SK-N-SH (cell line): Measurements from ENCODE around the gene CLC. TPM values are rescaled to one million over a fixed set of nuclear protein-coding genes. Genes with fewer than 3 reads are reported as not detected.

ENCODE experiments used
- CTCF ChIA-PET: fragments of 300-600, 350-600 bp; formaldehyde crosslinking; extraction: SDS; loops from one replicate; lab custom pipeline; 2021; lab: Yijun Ruan, JAX
- POLR2A ChIA-PET: fragments of 350-600 bp; sonication (Branson Sonifier 250); formaldehyde crosslinking; extraction: SDS; loops from one replicate; lab custom pipeline; 2020; ENCODE audit warnings: antibody characterized with exemption, inconsistent platforms; lab: Yijun Ruan, JAX
- DNase-seq: peaks from one replicate; pipeline ENCODE4 v3.0.0; 2012
- H2AFZ ChIP-seq: fragments of 200-600 bp; sonication (generic); 2 replicates; pipeline ENCODE4 v1.8.1; 2016; ENCODE audit warnings: antibody characterized with exemption, mild to moderate bottlenecking, low read depth
- H3F3A ChIP-seq: fragments of 200-600 bp; sonication (generic); replicated peaks from 2 replicates; pipeline ENCODE3; 2016; ENCODE audit warnings: antibody characterized with exemption, mild to moderate bottlenecking; ENCODE audit not compliant: insufficient read depth
- H3K27ac ChIP-seq, 2 experiments: fragments of 200-500 bp in 1 of 2; fragments of 200-600 bp in 1 of 2; sonication (Bioruptor generic) in 1 of 2; sonication (generic), shearing (Covaris generic) in 1 of 2; 2 replicates each; pipeline versions ENCODE4 v1.5.1 to v1.6.1; 2014 to 2016; ENCODE audit warnings: low read depth in 2 of 2, inconsistent platforms in 1 of 2, low read length in 1 of 2, mild to moderate bottlenecking in 1 of 2, mixed read lengths in 1 of 2
- H3K27me3 ChIP-seq: fragments of 200-600 bp; sonication (generic), shearing (Covaris generic); 2 replicates; pipeline ENCODE4 v1.6.1; 2016; ENCODE audit warnings: mixed run types; ENCODE audit not compliant: insufficient read depth
- H3K36me3 ChIP-seq, 2 experiments: fragments of 200-500 bp in 1 of 2; fragments of 200-600 bp in 1 of 2; sonication (Bioruptor generic) in 1 of 2; sonication (generic) in 1 of 2; replicated peaks in 1 of 2; 2 replicates each; pipeline versions ENCODE3 to v1.5.1; 2014 to 2016; ENCODE audit warnings: low read length in 1 of 2, mild to moderate bottlenecking in 1 of 2; ENCODE audit not compliant: insufficient read depth in 2 of 2, control insufficient read depth in 1 of 2
- H3K4me1 ChIP-seq, 2 experiments: fragments of 200-500 bp in 1 of 2; fragments of 200-600 bp in 1 of 2; sonication (Bioruptor generic) in 1 of 2; sonication (generic), shearing (Covaris generic) in 1 of 2; 2 replicates each; pipeline versions ENCODE4 v1.5.1 to v1.6.1; 2014 to 2016; ENCODE audit warnings: low read depth in 1 of 2, low read length in 1 of 2, mixed run types in 1 of 2; ENCODE audit not compliant: insufficient read depth in 2 of 2, control insufficient read depth in 1 of 2
- H3K4me2 ChIP-seq: fragments of 200-600 bp; sonication (generic), shearing (Covaris generic); 2 replicates; pipeline ENCODE4 v1.6.1; 2017; ENCODE audit warnings: mixed run types
- H3K4me3 ChIP-seq, 2 experiments: fragments of 200-500 bp in 1 of 2; fragments of 200-600 bp in 1 of 2; sonication (Bioruptor generic) in 1 of 2; sonication (generic), shearing (Covaris generic) in 1 of 2; 2 replicates each; pipeline versions ENCODE4 v1.5.1 to v1.8.1; 2014 to 2016; ENCODE audit warnings: low read depth in 2 of 2, inconsistent platforms in 1 of 2, low read length in 1 of 2, mild to moderate bottlenecking in 1 of 2, mixed read lengths in 1 of 2, moderate library complexity in 1 of 2
- H3K79me2 ChIP-seq: fragments of 200-600 bp; sonication (generic); 2 replicates; pipeline ENCODE4 v1.8.1; 2017; ENCODE audit warnings: mild to moderate bottlenecking; ENCODE audit not compliant: insufficient read depth
- H3K9ac ChIP-seq: fragments of 200-600 bp; sonication (generic); 2 replicates; pipeline ENCODE4 v1.6.1; 2017; ENCODE audit warnings: mixed run types
- H3K9me2 ChIP-seq: fragments of 200-600 bp; sonication (generic); 2 replicates; pipeline ENCODE4 v1.6.1; 2017; ENCODE audit warnings: mixed run types
- H3K9me3 ChIP-seq: fragments of 200-600 bp; sonication (generic); 2 replicates; pipeline ENCODE4 v1.6.1; 2017; ENCODE audit warnings: mixed run types, mild to moderate bottlenecking, moderate library complexity
- H4K20me1 ChIP-seq: fragments of 200-600 bp; sonication (generic); 2 replicates; pipeline ENCODE4 v1.6.1; 2017; ENCODE audit warnings: mild to moderate bottlenecking, mixed run types; ENCODE audit not compliant: insufficient read depth
- CHD2 ChIP-seq: fragments of 150-350 bp; IDR thresholded peaks from 2 replicates; pipeline ENCODE4 v1.6.1; 2018; ENCODE audit warnings: low read length; ENCODE audit not compliant: partially characterized antibody
- EZH2phosphoT487 ChIP-seq: fragments of 200-600 bp; sonication (generic); IDR thresholded peaks from 2 replicates; pipeline ENCODE4 v1.6.1; 2017; ENCODE audit warnings: low read depth, mixed run types, mild to moderate bottlenecking, antibody characterized with exemption, moderate library complexity, borderline replicate concordance
- FOXM1 ChIP-seq: IDR thresholded peaks from 2 replicates; pipeline ENCODE4 v1.4.0; 2012; ENCODE audit warnings: low read depth, mild to moderate bottlenecking
- GABPA ChIP-seq: IDR thresholded peaks from 2 replicates; pipeline ENCODE4 v1.4.0; 2012; ENCODE audit warnings: low read depth, mild to moderate bottlenecking
- GATA2 ChIP-seq: sonication (generic); formaldehyde crosslinking; IDR thresholded peaks from 2 replicates; pipeline ENCODE4 v1.5.0; 2020; ENCODE audit warnings: mild to moderate bottlenecking, missing genetic modification reagents
- JUND ChIP-seq: IDR thresholded peaks from 2 replicates; pipeline ENCODE4 v1.4.0; 2012
- MEF2A ChIP-seq: IDR thresholded peaks from 2 replicates; pipeline ENCODE4 v1.4.0; 2012; ENCODE audit warnings: low read depth, borderline replicate concordance
- NRF1 ChIP-seq: IDR thresholded peaks from 2 replicates; pipeline ENCODE4 v1.6.1; 2012; ENCODE audit warnings: low read depth, mild to moderate bottlenecking, low read length
- POLR2AphosphoS5 ChIP-seq: IDR thresholded peaks from 2 replicates; pipeline ENCODE4 v1.6.1; 2012; ENCODE audit warnings: low read depth, low read length
- RCOR1 ChIP-seq: fragments of 150-350 bp; IDR thresholded peaks from 2 replicates; pipeline ENCODE4 v1.6.1; 2017; ENCODE audit warnings: antibody characterized with exemption, low read length
- RFX5 ChIP-seq: IDR thresholded peaks from 2 replicates; pipeline ENCODE4 v1.6.1; 2012; ENCODE audit warnings: mild to moderate bottlenecking, improper control_type of control experiment, low read length
- SIN3A ChIP-seq: IDR thresholded peaks from 2 replicates; pipeline ENCODE4 v1.6.1; 2012; ENCODE audit warnings: low read depth, mild to moderate bottlenecking, low read length, moderate library complexity, borderline replicate concordance
- TAF1 ChIP-seq: IDR thresholded peaks from 2 replicates; pipeline ENCODE4 v1.6.1; 2012; ENCODE audit warnings: low read depth, mild to moderate bottlenecking, low read length, moderate library complexity, borderline replicate concordance
- TEAD4 ChIP-seq: IDR thresholded peaks from 2 replicates; pipeline ENCODE4 v1.4.0; 2012; ENCODE audit warnings: mild to moderate bottlenecking, borderline replicate concordance; ENCODE audit not compliant: insufficient read depth
- YY1 ChIP-seq: IDR thresholded peaks from 2 replicates; pipeline ENCODE4 v1.4.0; 2012; ENCODE audit warnings: low read depth, mild to moderate bottlenecking
- WGBS: methylation state at CpG from one replicate; pipeline ENCODE4 v1.1.6; 2017; ENCODE audit warnings: low lambda C conversion rate; 5-methylcytosine and 5-hydroxymethylcytosine counted together
- polyA plus RNA-seq, 3 experiments: library from polyadenylated mRNA; depleted of rRNA; stranded (reverse); fragments of >200 nt; gene quantifications; 2 replicates each; pipeline ENCODE4 v1.2.3, GENCODE V29; 2012
- TF ChIP-seq, protein P1 (sequence below): fragments of 200-600 bp; sonication (generic); IDR thresholded peaks from 2 replicates; pipeline ENCODE4 v1.6.1; 2017; ENCODE audit warnings: antibody characterized with exemption, mild to moderate bottlenecking, moderate library complexity
- TF ChIP-seq, protein P2 (sequence below): IDR thresholded peaks from 2 replicates; pipeline ENCODE4; 2012
- TF ChIP-seq, protein P3 (sequence below): IDR thresholded peaks from 2 replicates; pipeline ENCODE4 v1.4.0; 2012; ENCODE audit warnings: low read depth
- TF ChIP-seq, protein P4 (sequence below): IDR thresholded peaks from 2 replicates; pipeline ENCODE4 v1.6.1; 2012; ENCODE audit warnings: mild to moderate bottlenecking, low read depth, low read length, moderate library complexity

Gene CLC
- polyA plus RNA-seq, 1 of the 3 experiments (the other 2 are of a cell fraction) = not detected

DNA sequence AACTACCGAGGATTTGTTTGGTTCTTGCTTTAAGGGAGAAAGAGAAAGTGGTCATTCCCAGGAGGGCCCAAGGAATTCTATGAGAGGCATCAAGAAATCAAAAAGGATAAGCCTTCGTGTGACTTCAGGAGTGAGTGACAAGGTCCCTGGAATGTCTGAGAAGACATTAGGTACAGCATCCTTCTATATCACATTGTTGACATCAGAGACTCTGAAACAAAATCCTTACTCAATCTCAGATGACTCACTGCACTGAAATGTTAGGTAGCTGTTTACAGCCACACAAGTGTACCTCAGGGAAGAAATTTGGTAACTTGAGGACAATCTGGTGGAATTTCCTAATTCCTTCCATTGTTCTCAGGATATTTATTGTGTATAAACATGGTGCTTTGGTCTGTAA is 41.4 kb downstream of the CLC start:
- H3K36me3 ChIP-seq = no peaks in the 10 kb centered on the region
- H3K79me2 ChIP-seq = no peaks in the 10 kb centered on the region
- WGBS = 0% methylated on average over 2 of the region's 2 CpGs
- H3K4me3 ChIP-seq = no peak overlapping the region
- H3K4me2 ChIP-seq = no peak overlapping the region
- H2AFZ ChIP-seq = no peak overlapping the region
- H3F3A ChIP-seq = no peaks in the 10 kb centered on the region
- no peak for TF ChIP-seq CHD2
- TF ChIP-seq, protein P1, sequence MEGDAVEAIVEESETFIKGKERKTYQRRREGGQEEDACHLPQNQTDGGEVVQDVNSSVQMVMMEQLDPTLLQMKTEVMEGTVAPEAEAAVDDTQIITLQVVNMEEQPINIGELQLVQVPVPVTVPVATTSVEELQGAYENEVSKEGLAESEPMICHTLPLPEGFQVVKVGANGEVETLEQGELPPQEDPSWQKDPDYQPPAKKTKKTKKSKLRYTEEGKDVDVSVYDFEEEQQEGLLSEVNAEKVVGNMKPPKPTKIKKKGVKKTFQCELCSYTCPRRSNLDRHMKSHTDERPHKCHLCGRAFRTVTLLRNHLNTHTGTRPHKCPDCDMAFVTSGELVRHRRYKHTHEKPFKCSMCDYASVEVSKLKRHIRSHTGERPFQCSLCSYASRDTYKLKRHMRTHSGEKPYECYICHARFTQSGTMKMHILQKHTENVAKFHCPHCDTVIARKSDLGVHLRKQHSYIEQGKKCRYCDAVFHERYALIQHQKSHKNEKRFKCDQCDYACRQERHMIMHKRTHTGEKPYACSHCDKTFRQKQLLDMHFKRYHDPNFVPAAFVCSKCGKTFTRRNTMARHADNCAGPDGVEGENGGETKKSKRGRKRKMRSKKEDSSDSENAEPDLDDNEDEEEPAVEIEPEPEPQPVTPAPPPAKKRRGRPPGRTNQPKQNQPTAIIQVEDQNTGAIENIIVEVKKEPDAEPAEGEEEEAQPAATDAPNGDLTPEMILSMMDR = no peak
- no peak for TF ChIP-seq EZH2phosphoT487
- TF ChIP-seq YY1 = no peak
- no peak for TF ChIP-seq TEAD4
- TF ChIP-seq, protein P2, sequence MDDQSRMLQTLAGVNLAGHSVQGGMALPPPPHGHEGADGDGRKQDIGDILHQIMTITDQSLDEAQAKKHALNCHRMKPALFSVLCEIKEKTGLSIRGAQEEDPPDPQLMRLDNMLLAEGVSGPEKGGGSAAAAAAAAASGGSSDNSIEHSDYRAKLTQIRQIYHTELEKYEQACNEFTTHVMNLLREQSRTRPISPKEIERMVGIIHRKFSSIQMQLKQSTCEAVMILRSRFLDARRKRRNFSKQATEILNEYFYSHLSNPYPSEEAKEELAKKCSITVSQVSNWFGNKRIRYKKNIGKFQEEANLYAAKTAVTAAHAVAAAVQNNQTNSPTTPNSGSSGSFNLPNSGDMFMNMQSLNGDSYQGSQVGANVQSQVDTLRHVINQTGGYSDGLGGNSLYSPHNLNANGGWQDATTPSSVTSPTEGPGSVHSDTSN = no peak
- no peak for TF ChIP-seq GABPA
- TF ChIP-seq RCOR1 = no peak
- no peak for TF ChIP-seq GATA2 (CRISPR knock-in tag)
- TF ChIP-seq, protein P3, sequence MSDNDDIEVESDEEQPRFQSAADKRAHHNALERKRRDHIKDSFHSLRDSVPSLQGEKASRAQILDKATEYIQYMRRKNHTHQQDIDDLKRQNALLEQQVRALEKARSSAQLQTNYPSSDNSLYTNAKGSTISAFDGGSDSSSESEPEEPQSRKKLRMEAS = no peak
- no peak for TF ChIP-seq TAF1
- no peak for TF ChIP-seq FOXM1
- TF ChIP-seq, protein P4, sequence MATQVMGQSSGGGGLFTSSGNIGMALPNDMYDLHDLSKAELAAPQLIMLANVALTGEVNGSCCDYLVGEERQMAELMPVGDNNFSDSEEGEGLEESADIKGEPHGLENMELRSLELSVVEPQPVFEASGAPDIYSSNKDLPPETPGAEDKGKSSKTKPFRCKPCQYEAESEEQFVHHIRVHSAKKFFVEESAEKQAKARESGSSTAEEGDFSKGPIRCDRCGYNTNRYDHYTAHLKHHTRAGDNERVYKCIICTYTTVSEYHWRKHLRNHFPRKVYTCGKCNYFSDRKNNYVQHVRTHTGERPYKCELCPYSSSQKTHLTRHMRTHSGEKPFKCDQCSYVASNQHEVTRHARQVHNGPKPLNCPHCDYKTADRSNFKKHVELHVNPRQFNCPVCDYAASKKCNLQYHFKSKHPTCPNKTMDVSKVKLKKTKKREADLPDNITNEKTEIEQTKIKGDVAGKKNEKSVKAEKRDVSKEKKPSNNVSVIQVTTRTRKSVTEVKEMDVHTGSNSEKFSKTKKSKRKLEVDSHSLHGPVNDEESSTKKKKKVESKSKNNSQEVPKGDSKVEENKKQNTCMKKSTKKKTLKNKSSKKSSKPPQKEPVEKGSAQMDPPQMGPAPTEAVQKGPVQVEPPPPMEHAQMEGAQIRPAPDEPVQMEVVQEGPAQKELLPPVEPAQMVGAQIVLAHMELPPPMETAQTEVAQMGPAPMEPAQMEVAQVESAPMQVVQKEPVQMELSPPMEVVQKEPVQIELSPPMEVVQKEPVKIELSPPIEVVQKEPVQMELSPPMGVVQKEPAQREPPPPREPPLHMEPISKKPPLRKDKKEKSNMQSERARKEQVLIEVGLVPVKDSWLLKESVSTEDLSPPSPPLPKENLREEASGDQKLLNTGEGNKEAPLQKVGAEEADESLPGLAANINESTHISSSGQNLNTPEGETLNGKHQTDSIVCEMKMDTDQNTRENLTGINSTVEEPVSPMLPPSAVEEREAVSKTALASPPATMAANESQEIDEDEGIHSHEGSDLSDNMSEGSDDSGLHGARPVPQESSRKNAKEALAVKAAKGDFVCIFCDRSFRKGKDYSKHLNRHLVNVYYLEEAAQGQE = no peak
- TF ChIP-seq POLR2AphosphoS5 = no peak
- no peak for TF ChIP-seq MEF2A
- no peak for TF ChIP-seq NRF1
- TF ChIP-seq RFX5 = no peak
- TF ChIP-seq SIN3A = no peak
- no peak for TF ChIP-seq JUND
- no peak for DNase-seq
- ChIA-PET CTCF (no interaction called here), POLR2A (no interaction called here)
- H3K27ac ChIP-seq = no peak overlapping the region
- H3K9me3 ChIP-seq = no peaks in the 10 kb centered on the region
- H3K9me2 ChIP-seq = no peaks in the 10 kb centered on the region
- H4K20me1 ChIP-seq = no peaks in the 10 kb centered on the region
- H3K27me3 ChIP-seq = no peaks in the 10 kb centered on the region; the same call in 1 of the 2 replicates
- H3K4me1 ChIP-seq = no peaks in the 10 kb centered on the region
- H3K9ac ChIP-seq = no peak overlapping the region
